ENCODE results near the gene OOSP3.
"Not testable (repeated sequence)": the region's sequence is repeated elsewhere in the genome, so short reads cannot be mapped to it uniquely, and the experiment has no call there.

The OOSP3 gene

DNA sequence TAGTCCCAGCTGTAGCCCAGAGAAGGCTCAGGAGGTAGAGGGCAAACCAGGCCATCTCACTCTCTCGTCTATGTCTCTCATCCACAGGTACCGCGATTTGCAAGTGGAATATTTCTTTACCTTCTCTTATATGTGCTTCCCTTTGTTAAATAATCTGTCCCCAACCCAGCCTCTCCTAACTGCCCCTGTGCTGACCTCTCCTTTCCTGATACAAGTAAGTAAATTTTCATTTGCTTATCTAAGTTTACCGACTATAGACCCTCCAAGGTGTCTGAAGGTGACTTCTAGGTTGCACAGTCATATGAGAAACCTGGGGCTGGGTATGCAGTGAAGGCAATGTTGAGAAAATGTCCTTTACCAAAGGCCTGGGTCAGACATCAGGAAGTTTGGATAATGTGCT is 33.2 kb upstream of the OOSP3 start, which contains the start of gene CBLIF:
Gene CBLIF, minus strand, starts transcription at position 101 of the 400 bp plus-strand sequence. Its CDS starts 46 bp downstream, at position 55.
- no peaks in the 10 kb centered on the region for H3K4me1 ChIP-seq
- H3K27ac ChIP-seq = no peak within 1 kb of the TSS
- TF ChIP-seq, protein P1, sequence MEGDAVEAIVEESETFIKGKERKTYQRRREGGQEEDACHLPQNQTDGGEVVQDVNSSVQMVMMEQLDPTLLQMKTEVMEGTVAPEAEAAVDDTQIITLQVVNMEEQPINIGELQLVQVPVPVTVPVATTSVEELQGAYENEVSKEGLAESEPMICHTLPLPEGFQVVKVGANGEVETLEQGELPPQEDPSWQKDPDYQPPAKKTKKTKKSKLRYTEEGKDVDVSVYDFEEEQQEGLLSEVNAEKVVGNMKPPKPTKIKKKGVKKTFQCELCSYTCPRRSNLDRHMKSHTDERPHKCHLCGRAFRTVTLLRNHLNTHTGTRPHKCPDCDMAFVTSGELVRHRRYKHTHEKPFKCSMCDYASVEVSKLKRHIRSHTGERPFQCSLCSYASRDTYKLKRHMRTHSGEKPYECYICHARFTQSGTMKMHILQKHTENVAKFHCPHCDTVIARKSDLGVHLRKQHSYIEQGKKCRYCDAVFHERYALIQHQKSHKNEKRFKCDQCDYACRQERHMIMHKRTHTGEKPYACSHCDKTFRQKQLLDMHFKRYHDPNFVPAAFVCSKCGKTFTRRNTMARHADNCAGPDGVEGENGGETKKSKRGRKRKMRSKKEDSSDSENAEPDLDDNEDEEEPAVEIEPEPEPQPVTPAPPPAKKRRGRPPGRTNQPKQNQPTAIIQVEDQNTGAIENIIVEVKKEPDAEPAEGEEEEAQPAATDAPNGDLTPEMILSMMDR (IDR thresholded peaks at IDR 0.05) = no peak
- H3K27me3 ChIP-seq = no peaks in the 10 kb centered on the region
- no peak for DNase-seq
- intact Hi-C loops (cut with DNase I; ENCODE audit: low total_unique reads) = no loop called here
- H3K36me3 ChIP-seq = no peaks in the 10 kb centered on the region
- no peak within 1 kb of the TSS for H3K4me3 ChIP-seq
- H3K9me3 ChIP-seq = no peaks in the 10 kb centered on the region

DNA sequence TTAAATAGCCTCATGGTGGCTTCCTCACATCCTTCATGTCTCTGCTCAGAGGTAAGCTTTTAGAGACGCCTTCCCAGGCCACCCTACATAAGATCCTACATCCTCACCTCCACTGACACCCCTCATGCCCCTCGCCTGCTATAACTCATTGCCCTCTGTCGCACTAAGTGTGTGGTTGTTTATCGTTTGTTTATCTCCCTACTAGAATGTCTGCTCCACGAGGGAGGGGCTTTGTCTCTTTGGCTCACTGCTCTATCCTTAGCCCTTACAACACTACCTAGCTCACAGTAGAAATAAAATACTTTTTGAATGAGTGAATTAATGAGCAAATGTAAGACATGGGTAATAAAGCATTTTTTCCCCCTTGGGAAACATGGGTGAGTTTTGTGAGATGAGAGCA is 32.0 kb upstream of the OOSP3 start:
- DNase-seq = no peak
- Histone ChIP-seq H3K4me3 (no peak overlapping the region), H3K27me3 (no peaks in the 10 kb centered on the region)

GRCh38 chr11:59847626-59848025 is 31.0 kb upstream of the OOSP3 start:
- Histone ChIP-seq H3K27me3 (no peaks in the 10 kb centered on the region), H3K4me3 (no peak overlapping the region), H3K4me1 (no peaks in the 10 kb centered on the region), H3K9me3 (no peaks in the 10 kb centered on the region), H3K27ac (no peak overlapping the region), H3K36me3 (no peaks in the 10 kb centered on the region)
- TF ChIP-seq, protein P1 (IDR thresholded peaks at IDR 0.05) = no peak
- no peak for DNase-seq
- intact Hi-C loops (cut with DNase I; ENCODE audit: low total_unique reads) = no loop called here

More for the DNA sequence above, 32.0 kb upstream of the OOSP3 start:
- H3K36me3 ChIP-seq = no peaks in the 10 kb centered on the region
- no peaks in the 10 kb centered on the region for H3K9me3 ChIP-seq
- no peak overlapping the region for H3K27ac ChIP-seq
- TF ChIP-seq, protein P1 (IDR thresholded peaks at IDR 0.05) = no peak
- no peaks in the 10 kb centered on the region for H3K4me1 ChIP-seq
- intact Hi-C loops (cut with DNase I; ENCODE audit: low total_unique reads) = no loop called here

DNA sequence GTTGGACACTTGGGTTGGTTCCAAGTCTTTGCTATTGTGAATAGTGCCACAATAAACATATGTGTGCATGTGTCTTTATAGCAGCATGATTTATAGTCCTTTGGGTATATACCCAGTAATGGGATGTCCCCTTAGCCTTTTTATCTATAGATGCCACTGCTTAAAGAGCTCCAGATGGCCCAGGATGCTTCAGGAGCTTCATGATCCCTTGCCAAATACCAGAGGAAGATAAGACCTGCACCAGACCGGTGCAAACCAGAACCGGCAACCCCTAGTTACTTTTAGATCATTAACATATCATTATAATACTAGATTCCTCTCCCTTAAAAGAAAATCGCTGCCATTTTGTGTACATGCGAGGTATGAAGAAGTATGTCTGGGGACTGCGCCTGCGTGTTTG is 30.1 kb upstream of the OOSP3 start:
- H3K36me3 ChIP-seq; H3K9me3 ChIP-seq; intact Hi-C loops (cut with DNase I; ENCODE audit: low total_unique reads); DNase-seq; H3K4me3 ChIP-seq; H3K27ac ChIP-seq; H3K27me3 ChIP-seq; H3K4me1 ChIP-seq: not testable (repeated sequence)

GRCh38 chr11:59849129-59849528 is 29.5 kb upstream of the OOSP3 start:
- no peaks in the 10 kb centered on the region for H3K36me3 ChIP-seq
- intact Hi-C loops (cut with DNase I; ENCODE audit: low total_unique reads) = no loop called here
- no peaks in the 10 kb centered on the region for H3K27me3 ChIP-seq
- H3K9me3 ChIP-seq = no peaks in the 10 kb centered on the region
- no peak overlapping the region for H3K27ac ChIP-seq
- TF ChIP-seq, protein P1 (IDR thresholded peaks at IDR 0.05) = no peak
- no peak for DNase-seq
- H3K4me1 ChIP-seq = no peaks in the 10 kb centered on the region
- no peak overlapping the region for H3K4me3 ChIP-seq

- H3K4me3 ChIP-seq; H3K9me3 ChIP-seq; H3K27ac ChIP-seq; H3K36me3 ChIP-seq; H3K4me1 ChIP-seq; intact Hi-C loops (cut with DNase I; ENCODE audit: low total_unique reads); H3K27me3 ChIP-seq; DNase-seq: not testable (repeated sequence)
Observed at GRCh38 chr11:59849551-59849950, 29.0 kb upstream of the OOSP3 start.

DNA sequence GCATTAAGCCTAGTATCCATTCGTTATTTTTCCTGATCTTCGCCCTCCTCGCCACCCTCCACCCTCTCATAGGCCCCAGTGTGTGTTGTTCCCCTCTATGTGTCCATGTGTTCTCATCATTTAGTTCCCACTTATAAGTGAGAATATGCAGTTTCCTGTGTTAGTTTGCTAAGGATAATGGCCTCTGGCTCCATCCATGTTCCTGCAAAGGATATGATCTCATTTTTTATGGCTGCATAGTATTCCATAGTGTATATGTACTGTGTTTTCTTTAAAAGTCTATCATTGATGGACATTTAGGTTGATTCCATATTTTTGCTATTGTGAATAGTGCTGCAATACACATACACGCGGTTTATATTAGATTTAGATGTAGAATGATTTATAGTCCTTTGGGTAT is 27.2 kb upstream of the OOSP3 start:
- H3K4me3 ChIP-seq; intact Hi-C loops (cut with DNase I; ENCODE audit: low total_unique reads); H3K27ac ChIP-seq; H3K27me3 ChIP-seq; H3K4me1 ChIP-seq; H3K36me3 ChIP-seq; H3K9me3 ChIP-seq; DNase-seq: not testable (repeated sequence)
